OCI-LY7 (cell line): Measurements from ENCODE around the gene HS6ST3. TPM values are rescaled to one million over a fixed set of nuclear protein-coding genes. Genes with fewer than 3 reads are reported as not detected.

Experiments
- BruUV-seq: library from RNA; stranded (reverse); fragments of 400-500 nt; replicated peaks from 2 replicates; lab custom pipeline; 2021; lab: Mats Ljungman, UMichigan
- CTCF ChIA-PET: fragments of 300-600 bp; sonication (Branson Sonifier 250); formaldehyde crosslinking; loops from one replicate; lab custom pipeline; 2022; ENCODE audit warnings: antibody characterized with exemption; ENCODE audit not compliant: unreplicated experiment; lab: Charles Lee
- POLR2A ChIA-PET: fragments of 300-600 bp; sonication (Branson Sonifier 250); formaldehyde crosslinking; loops from one replicate; lab custom pipeline; 2022; ENCODE audit warnings: antibody characterized with exemption; lab: Charles Lee
- DNase-seq: peaks from one replicate; pipeline ENCODE4 v3.0.0-alpha.2; 2015; ENCODE audit warnings: low spot score
- H2AFZ ChIP-seq: fragments of 200-600 bp; sonication (generic), shearing (Covaris generic); 2 replicates; pipeline ENCODE4 v1.6.1; 2014; ENCODE audit warnings: mild to moderate bottlenecking, antibody characterized with exemption, low read length, moderate library complexity
- H3K27ac ChIP-seq: fragments of 200-600 bp; sonication (generic); 2 replicates; pipeline ENCODE4 v1.5.1; 2014; ENCODE audit warnings: mixed run types, low read depth, mild to moderate bottlenecking, moderate library complexity, low read length, inconsistent platforms; ENCODE audit not compliant: poor library complexity, severe bottlenecking
- H3K36me3 ChIP-seq: fragments of 200-600 bp; sonication (generic); 2 replicates; pipeline ENCODE4 v1.6.1; 2014; ENCODE audit warnings: mild to moderate bottlenecking, antibody characterized with exemption, low read length, moderate library complexity, mixed read lengths; ENCODE audit not compliant: insufficient read depth
- H3K4me1 ChIP-seq: fragments of 200-600 bp; sonication (generic); 2 replicates; pipeline ENCODE4 v1.5.1; 2014; ENCODE audit warnings: mild to moderate bottlenecking, low read length; ENCODE audit not compliant: insufficient read depth, poor library complexity, severe bottlenecking
- H3K4me2 ChIP-seq: fragments of 200-600 bp; sonication (generic); 2 replicates; pipeline ENCODE4 v1.6.1; 2014; ENCODE audit warnings: mild to moderate bottlenecking, low read length
- H3K4me3 ChIP-seq: fragments of 200-600 bp; sonication (generic); 2 replicates; pipeline ENCODE4 v1.5.1; 2014; ENCODE audit warnings: mild to moderate bottlenecking, low read depth, low read length; ENCODE audit not compliant: poor library complexity, severe bottlenecking
- H3K79me2 ChIP-seq: fragments of 200-600 bp; sonication (generic); 2 replicates; pipeline ENCODE4 v1.6.1; 2016; ENCODE audit warnings: low read depth, mild to moderate bottlenecking, low read length, moderate library complexity, mixed read lengths; ENCODE audit not compliant: insufficient read depth
- H3K9me2 ChIP-seq: fragments of 200-600 bp; sonication (generic); 2 replicates; pipeline ENCODE4 v1.6.1; 2016; ENCODE audit warnings: mild to moderate bottlenecking, low read length, mixed read lengths; ENCODE audit not compliant: insufficient read depth
- H3K9me3 ChIP-seq: fragments of 200-600 bp; sonication (generic); 2 replicates; pipeline ENCODE4 v1.6.1; 2014; ENCODE audit warnings: mild to moderate bottlenecking, mixed run types, low read length, mixed read lengths
- H4K20me1 ChIP-seq: fragments of 200-600 bp; sonication (generic); 2 replicates; pipeline ENCODE4 v1.6.1; 2014; ENCODE audit warnings: mild to moderate bottlenecking, antibody characterized with exemption, low read length, moderate library complexity, mixed read lengths; ENCODE audit not compliant: insufficient read depth
- EZH2phosphoT487 ChIP-seq: fragments of 200-600 bp; sonication (generic); IDR thresholded peaks from 2 replicates; pipeline ENCODE4 v1.6.1; 2018; ENCODE audit warnings: low read depth, borderline replicate concordance, mild to moderate bottlenecking, mixed run types, antibody characterized with exemption, low read length, moderate library complexity, mixed read lengths
- intact Hi-C: fragments of 100-400 bp; cut with micrococcal nuclease; formaldehyde crosslinking; loops from one replicate; pipeline ENCODE4 v1.10.0; 2022; ENCODE audit not compliant: unreplicated experiment
- total RNA-seq, 2 experiments: library from RNA; depleted of rRNA in 1 of 2; stranded (reverse); fragments of >200 nt in 1 of 2; shearing (Covaris generic) in 1 of 2; gene quantifications; 2 replicates each; pipeline ENCODE4 v1.2.3, GENCODE V29; 2014 to 2022
- TF ChIP-seq, protein P1 (sequence below): fragments of 200-600 bp; sonication (generic); conservative IDR thresholded peaks from 2 replicates; pipeline ENCODE4 v1.5.1; 2014; ENCODE audit warnings: mild to moderate bottlenecking, antibody characterized with exemption, low read length, moderate library complexity, mixed read lengths

The HS6ST3 gene
- total RNA-seq, 2 experiments from 2014 or later, result not detected

DNA sequence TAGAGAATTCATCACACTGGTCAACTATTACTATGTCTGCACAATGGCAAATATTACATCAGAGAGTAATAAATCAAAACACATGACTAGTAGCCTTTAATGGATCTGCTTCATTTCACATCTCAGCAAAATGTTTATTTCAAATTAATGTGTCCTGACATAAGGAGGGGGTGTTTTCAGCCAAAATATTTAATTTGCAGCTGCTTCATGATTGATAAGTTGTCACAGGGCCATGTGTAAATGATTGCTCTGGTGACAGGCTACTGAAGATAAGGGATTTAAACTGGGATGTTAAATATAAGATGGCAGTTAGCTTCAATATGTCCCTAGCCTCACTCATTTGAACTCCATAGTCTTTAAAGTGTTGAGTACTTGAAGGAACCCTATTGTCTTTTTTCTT is 601.1 kb downstream of the HS6ST3 start:
- intact Hi-C loops, result no loop called here

GRCh38 chr13:96696389-96696900 is 606.5 kb downstream of the HS6ST3 start:
- Histone ChIP-seq H4K20me1 (no peaks in the 10 kb centered on the region), H3K9me3 (no peaks in the 10 kb centered on the region), H3K27ac (no peak overlapping the region), H3K36me3 (no peaks in the 10 kb centered on the region), H3K79me2 (no peaks in the 10 kb centered on the region), H3K4me1 (no peaks in the 10 kb centered on the region), H3K4me3 (no peak overlapping the region), H3K4me2 (no peak overlapping the region), H2AFZ (no peak overlapping the region), H3K9me2 (no peaks in the 10 kb centered on the region)
- no TSS peak for BruUV-seq
- ChIA-PET POLR2A (no interaction called here), CTCF (no interaction called here)
- TF ChIP-seq, protein P1, sequence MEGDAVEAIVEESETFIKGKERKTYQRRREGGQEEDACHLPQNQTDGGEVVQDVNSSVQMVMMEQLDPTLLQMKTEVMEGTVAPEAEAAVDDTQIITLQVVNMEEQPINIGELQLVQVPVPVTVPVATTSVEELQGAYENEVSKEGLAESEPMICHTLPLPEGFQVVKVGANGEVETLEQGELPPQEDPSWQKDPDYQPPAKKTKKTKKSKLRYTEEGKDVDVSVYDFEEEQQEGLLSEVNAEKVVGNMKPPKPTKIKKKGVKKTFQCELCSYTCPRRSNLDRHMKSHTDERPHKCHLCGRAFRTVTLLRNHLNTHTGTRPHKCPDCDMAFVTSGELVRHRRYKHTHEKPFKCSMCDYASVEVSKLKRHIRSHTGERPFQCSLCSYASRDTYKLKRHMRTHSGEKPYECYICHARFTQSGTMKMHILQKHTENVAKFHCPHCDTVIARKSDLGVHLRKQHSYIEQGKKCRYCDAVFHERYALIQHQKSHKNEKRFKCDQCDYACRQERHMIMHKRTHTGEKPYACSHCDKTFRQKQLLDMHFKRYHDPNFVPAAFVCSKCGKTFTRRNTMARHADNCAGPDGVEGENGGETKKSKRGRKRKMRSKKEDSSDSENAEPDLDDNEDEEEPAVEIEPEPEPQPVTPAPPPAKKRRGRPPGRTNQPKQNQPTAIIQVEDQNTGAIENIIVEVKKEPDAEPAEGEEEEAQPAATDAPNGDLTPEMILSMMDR, result no peak
- TF ChIP-seq EZH2phosphoT487, result no peak
- DNase-seq, result no peak
- intact Hi-C loops, result no loop called here

More for the DNA sequence above, 601.1 kb downstream of the HS6ST3 start:
- no peak overlapping the region for H2AFZ ChIP-seq
- H3K9me3 ChIP-seq, result no peaks in the 10 kb centered on the region
- POLR2A ChIA-PET, result interaction anchor here (0.7 kb wide), 1 partner anchor 640 kb away, joined by 3 read pairs; no protein-coding TSS in a partner anchor
- CTCF ChIA-PET, result no interaction called here
- H3K36me3 ChIP-seq, result no peaks in the 10 kb centered on the region
- H3K9me2 ChIP-seq, result no peaks in the 10 kb centered on the region
- no peak for TF ChIP-seq EZH2phosphoT487
- TF ChIP-seq, protein P1, result no peak
- no peak overlapping the region for H3K27ac ChIP-seq
- no peaks in the 10 kb centered on the region for H4K20me1 ChIP-seq
- no TSS peak for BruUV-seq
- no peaks in the 10 kb centered on the region for H3K79me2 ChIP-seq
- H3K4me2 ChIP-seq, result no peak overlapping the region
- no peaks in the 10 kb centered on the region for H3K4me1 ChIP-seq
- no peak overlapping the region for H3K4me3 ChIP-seq
- DNase-seq, result no peak

DNA sequence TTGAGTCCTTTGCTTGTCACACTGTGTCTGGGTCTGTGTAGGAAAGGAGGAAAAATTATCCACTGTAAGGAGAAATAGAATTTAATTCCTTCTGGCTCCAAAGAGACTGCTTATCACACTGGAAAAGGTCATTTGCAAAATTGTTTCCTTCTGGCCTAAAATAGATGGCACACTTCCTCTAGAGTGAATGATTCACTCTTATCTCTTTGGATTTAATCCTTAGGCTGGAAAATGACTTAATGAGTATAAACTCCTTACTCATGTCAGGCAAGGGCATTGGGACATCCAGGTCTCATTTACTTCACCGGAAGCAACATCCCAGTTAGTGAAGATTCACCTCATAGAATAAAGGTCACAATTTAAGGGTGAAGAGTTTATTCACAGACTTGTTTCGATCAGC is 610.8 kb downstream of the HS6ST3 start:
- Histone ChIP-seq H3K9me3 (no peaks in the 10 kb centered on the region), H3K79me2 (no peaks in the 10 kb centered on the region), H3K27ac (no peak overlapping the region), H3K4me1 (no peaks in the 10 kb centered on the region), H3K4me3 (no peak overlapping the region), H3K36me3 (no peaks in the 10 kb centered on the region), H3K4me2 (no peak overlapping the region), H2AFZ (no peak overlapping the region), H3K9me2 (no peaks in the 10 kb centered on the region), H4K20me1 (no peaks in the 10 kb centered on the region)
- ChIA-PET CTCF (no interaction called here), POLR2A (no interaction called here)
- BruUV-seq, result no TSS peak
- intact Hi-C loops, result no loop called here
- TF ChIP-seq EZH2phosphoT487, result no peak
- TF ChIP-seq, protein P1, result no peak
- no peak for DNase-seq
